Transverse colon (tissue), 4 donors: ENCODE measurements around the gene TRAPPC3L. TPM values are rescaled to one million over a fixed set of nuclear protein-coding genes. Genes with fewer than 3 reads are reported as not detected.
A peak's percentile ranks its signal among the peaks of the same experiment; 100 is the strongest.

Experiments
- DNase-seq: peaks from one replicate; pipeline ENCODE4 v3.0.0-alpha.2; 2019
- H3K27ac ChIP-seq, 4 donors: fragments of 200-600 bp; sonication (generic); 2 replicates each; pipeline ENCODE4 v1.5.1; 2016 to 2018; ENCODE audit warnings: inconsistent platforms in 4 of 4
- H3K27me3 ChIP-seq: fragments of 200-600 bp; sonication (generic); 2 replicates; pipeline ENCODE4 v1.5.1; 2017; ENCODE audit warnings: inconsistent platforms
- H3K36me3 ChIP-seq, 4 donors: fragments of 200-600 bp; sonication (generic); 2 replicates each; pipeline ENCODE4 v1.5.1; 2017 to 2019; ENCODE audit warnings: inconsistent platforms in 4 of 4
- H3K4me1 ChIP-seq, 4 donors: fragments of 200-600 bp; sonication (generic); 2 replicates each; pipeline ENCODE4 v1.5.1; 2017 to 2020; ENCODE audit warnings: inconsistent platforms in 4 of 4
- H3K4me3 ChIP-seq, 4 donors: fragments of 200-600 bp; sonication (generic); 1 replicate in 1 of 4; 2 replicates in 3 of 4; pipeline versions ENCODE4 v1.5.1 to v1.6.1; 2017 to 2019; ENCODE audit warnings: inconsistent platforms in 4 of 4
- H3K9me3 ChIP-seq, 2 donors: fragments of 200-600 bp; sonication (generic); 2 replicates each; pipeline ENCODE4 v1.5.1; 2017 to 2019; ENCODE audit warnings: inconsistent platforms in 2 of 2
- EP300 ChIP-seq: sonication (generic); formaldehyde crosslinking; IDR thresholded peaks from one replicate; pipeline ENCODE4 v1.6.1; 2017; ENCODE audit warnings: antibody characterized with exemption, low read depth
- POLR2A ChIP-seq: fragments of 450-650 bp; IDR thresholded peaks from one replicate; pipeline ENCODE4 v1.6.1; 2016; ENCODE audit warnings: antibody characterized with exemption, mild to moderate bottlenecking, moderate library complexity
- POLR2AphosphoS5 ChIP-seq, 3 donors: sonication (generic); formaldehyde crosslinking; IDR thresholded peaks; one replicate each; pipeline ENCODE4 v1.6.1; 2016; ENCODE audit warnings: antibody characterized with exemption in 3 of 3
- WGBS, 2 donors: methylation state at CpG; one replicate each; pipeline ENCODE4 v1.1.5; 2018; ENCODE audit warnings: low coverage in 1 of 2; 5-methylcytosine and 5-hydroxymethylcytosine counted together
- in situ Hi-C, 4 donors: fragments of 200-750 bp; cut with MboI; loops; one replicate each; pipeline versions ENCODE4 v1.15.0 to v1.15.1; 2017; ENCODE audit warnings: low sequenced_read_pairs in 3 of 4, low pct_ligation_motif_present in 1 of 4, low pct_unique_long_range_greater_than_20kb in 1 of 4
- intact Hi-C: fragments of 100-400 bp; cut with DNase I; formaldehyde crosslinking; loops from one replicate; pipeline ENCODE4 v1.15.1; 2023; ENCODE audit warnings: low total_unique reads
- total RNA-seq, 4 donors: library from RNA; depleted of rRNA; stranded (reverse); fragments of >200 nt; gene quantifications; one replicate each; pipeline ENCODE4 v1.1.0, GENCODE V29; 2016
- TF ChIP-seq, protein P1 (sequence below), 5 experiments: fragments of 200-600 bp in 3 of 5; fragments of 450-650 bp in 2 of 5; sonication (generic) in 3 of 5; IDR thresholded peaks; 1 replicate in 2 of 5; 2 replicates in 3 of 5; pipeline ENCODE4 v1.5.1; 2016 to 2017; ENCODE audit warnings: antibody characterized with exemption in 5 of 5, inconsistent platforms in 3 of 5, mild to moderate bottlenecking in 2 of 5, moderate library complexity in 1 of 5

The TRAPPC3L gene
- total RNA-seq, 4 donors from 2014 or later = not detected

DNA sequence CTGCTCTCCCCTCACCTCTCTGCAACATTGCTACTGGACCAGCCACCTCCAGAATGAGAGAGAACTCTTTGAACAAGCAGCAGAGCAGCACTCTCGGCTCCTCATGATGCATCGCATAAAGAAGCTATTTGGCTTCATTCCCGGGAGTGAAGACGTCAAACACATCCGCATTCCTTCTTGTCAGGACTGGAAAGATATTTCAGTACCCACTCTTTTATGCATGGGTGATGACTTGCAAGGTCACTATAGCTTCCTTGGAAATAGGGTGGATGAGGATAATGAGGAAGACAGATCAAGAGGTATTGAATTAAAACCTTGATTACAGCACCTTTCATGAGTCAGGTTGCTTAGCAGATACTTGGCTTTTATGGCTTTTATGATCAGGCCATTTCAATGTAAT lies 12.4 kb upstream of the TRAPPC3L start:
- in situ Hi-C loops = no loop called here

DNA sequence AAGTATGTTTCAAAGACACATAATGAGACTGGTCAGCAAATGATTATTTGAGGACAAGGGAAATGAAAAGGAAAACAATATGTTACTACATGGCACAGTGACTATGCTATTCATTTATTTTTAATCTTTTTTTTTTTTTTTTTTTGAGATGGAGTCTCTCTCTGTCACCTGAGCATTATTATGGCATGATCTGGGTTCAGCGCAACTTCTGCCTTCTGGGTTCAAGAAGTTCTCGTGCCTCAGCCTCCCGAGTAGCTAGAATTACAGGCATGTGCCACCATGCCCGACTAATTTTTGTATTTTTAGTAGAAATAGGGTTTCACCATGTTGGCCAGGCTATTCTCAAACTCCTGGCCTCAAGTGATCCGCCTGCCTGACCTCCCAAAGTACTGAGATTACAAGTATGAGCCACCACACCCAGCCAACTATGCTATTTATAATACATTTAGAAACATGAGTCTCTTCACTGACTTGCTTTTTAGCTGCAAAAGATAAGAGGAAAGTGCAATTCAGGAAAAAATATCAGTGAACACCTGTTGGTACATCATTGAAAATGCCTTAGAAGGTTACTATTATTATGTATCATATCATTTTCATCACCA lies 11.4 kb upstream of the TRAPPC3L start:
- H3K27me3 ChIP-seq = peaks cover 12% of the 10 kb centered on the region
- TF ChIP-seq POLR2AphosphoS5 (IDR thresholded peaks at IDR 0.05) = no peak
- no peak for TF ChIP-seq POLR2A
- TF ChIP-seq, protein P1, sequence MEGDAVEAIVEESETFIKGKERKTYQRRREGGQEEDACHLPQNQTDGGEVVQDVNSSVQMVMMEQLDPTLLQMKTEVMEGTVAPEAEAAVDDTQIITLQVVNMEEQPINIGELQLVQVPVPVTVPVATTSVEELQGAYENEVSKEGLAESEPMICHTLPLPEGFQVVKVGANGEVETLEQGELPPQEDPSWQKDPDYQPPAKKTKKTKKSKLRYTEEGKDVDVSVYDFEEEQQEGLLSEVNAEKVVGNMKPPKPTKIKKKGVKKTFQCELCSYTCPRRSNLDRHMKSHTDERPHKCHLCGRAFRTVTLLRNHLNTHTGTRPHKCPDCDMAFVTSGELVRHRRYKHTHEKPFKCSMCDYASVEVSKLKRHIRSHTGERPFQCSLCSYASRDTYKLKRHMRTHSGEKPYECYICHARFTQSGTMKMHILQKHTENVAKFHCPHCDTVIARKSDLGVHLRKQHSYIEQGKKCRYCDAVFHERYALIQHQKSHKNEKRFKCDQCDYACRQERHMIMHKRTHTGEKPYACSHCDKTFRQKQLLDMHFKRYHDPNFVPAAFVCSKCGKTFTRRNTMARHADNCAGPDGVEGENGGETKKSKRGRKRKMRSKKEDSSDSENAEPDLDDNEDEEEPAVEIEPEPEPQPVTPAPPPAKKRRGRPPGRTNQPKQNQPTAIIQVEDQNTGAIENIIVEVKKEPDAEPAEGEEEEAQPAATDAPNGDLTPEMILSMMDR (IDR thresholded peaks at IDR 0.05) = no peak
- TF ChIP-seq EP300 = no peak
- H3K4me1 ChIP-seq = peaks cover 0 to 4% (median 0%) of the 10 kb centered on the region in 4 donors
- H3K4me3 ChIP-seq = no peak overlapping the region
- 91 to 93% methylated on average over 5 of the region's 5 CpGs for WGBS, 2 donors
- H3K27ac ChIP-seq = no peak overlapping the region
- intact Hi-C loops (no loop called here), in situ Hi-C loops (no loop called here)
- no peaks in the 10 kb centered on the region for H3K36me3 ChIP-seq
- DNase-seq = no peak
- no peaks in the 10 kb centered on the region for H3K9me3 ChIP-seq

More for the DNA sequence above, 12.4 kb upstream of the TRAPPC3L start:
- DNase-seq = no peak
- TF ChIP-seq POLR2A (no peak), EP300 (no peak), POLR2AphosphoS5 (IDR thresholded peaks at IDR 0.05) (peak in 2 of 3 donors; percentile 22 to 27)
- TF ChIP-seq, protein P1 (IDR thresholded peaks at IDR 0.05) = no peak
- H3K9me3 ChIP-seq = no peaks in the 10 kb centered on the region
- no peak overlapping the region for H3K27ac ChIP-seq
- no peak overlapping the region for H3K4me3 ChIP-seq
- intact Hi-C loops = no loop called here
- H3K27me3 ChIP-seq = peaks cover 5% of the 10 kb centered on the region
- 37% methylated on average over 5 of the region's 5 CpGs; no CpG with 5 or more reads in 1 of the 2 donors for WGBS, 2 donors
- H3K4me1 ChIP-seq = peaks cover 0 to 4% (median 0%) of the 10 kb centered on the region in 4 donors
- H3K36me3 ChIP-seq = no peaks in the 10 kb centered on the region

DNA sequence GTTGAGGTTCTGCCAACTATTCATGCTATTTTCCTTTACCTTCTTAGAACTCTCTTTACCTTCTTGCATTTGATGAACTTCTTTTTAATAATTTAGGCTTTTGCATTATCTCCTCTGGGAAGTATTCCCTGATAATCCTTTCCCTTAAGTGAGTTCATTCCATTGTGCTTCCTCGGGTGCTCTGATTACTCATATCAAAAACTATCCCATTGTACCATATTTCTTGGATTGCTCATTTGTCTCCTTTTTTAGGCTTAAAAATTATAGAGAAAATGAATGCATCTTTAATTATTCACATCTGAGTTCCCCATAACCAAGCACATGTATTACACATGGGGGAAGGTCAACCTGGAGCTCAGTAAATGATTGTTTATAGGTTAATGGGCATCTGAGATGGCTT lies 10.6 kb upstream of the TRAPPC3L start:
- H3K27me3 ChIP-seq = peaks cover 20% of the 10 kb centered on the region
- H3K27ac ChIP-seq = no peak overlapping the region
- in situ Hi-C loops (no loop called here), intact Hi-C loops (no loop called here)
- no peaks in the 10 kb centered on the region for H3K36me3 ChIP-seq
- TF ChIP-seq POLR2A (no peak), EP300 (no peak), POLR2AphosphoS5 (IDR thresholded peaks at IDR 0.05) (no peak)
- TF ChIP-seq, protein P1 (IDR thresholded peaks at IDR 0.05) = no peak
- no peaks in the 10 kb centered on the region for H3K9me3 ChIP-seq
- DNase-seq = no peak
- WGBS, 2 donors = 89 to 100% methylated on average over 1 of the region's 1 CpG
- H3K4me1 ChIP-seq = peaks cover 0 to 2% (median 0%) of the 10 kb centered on the region in 4 donors
- H3K4me3 ChIP-seq = no peak overlapping the region

DNA sequence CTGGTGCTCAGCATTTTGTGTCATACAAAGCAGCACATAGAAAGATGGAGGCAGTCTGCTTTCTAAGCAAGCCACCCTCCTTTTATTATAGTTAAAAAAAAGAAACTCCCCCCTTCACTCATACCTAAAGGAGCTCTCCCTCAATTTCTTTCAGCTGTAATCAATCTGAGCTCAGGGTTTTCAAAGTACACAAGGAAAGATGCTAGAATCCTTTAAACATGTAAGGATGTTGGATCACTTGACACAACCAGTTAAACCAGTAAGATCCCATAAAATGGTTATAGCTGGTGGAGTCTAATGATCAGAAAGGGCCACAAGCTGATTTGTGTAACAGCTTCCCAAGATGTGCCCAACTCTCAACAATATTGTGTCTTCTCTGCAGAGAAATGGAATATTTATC lies 8.0 kb upstream of the TRAPPC3L start, which contains the start of gene CALHM4:
Gene CALHM4, plus strand, starts transcription at position 301 of the 400 bp plus-strand sequence. Its CDS starts 43 bp downstream, at position 344.
- Histone ChIP-seq H3K27me3 (peaks cover 26% of the 10 kb centered on the region), H3K4me3 (no peak within 1 kb of the TSS), H3K27ac (no peak within 1 kb of the TSS), H3K36me3 (no peaks in the 10 kb centered on the region), H3K4me1 (no peaks in the 10 kb centered on the region), H3K9me3 (no peaks in the 10 kb centered on the region)
- no peak for TF ChIP-seq POLR2A
- no peak for TF ChIP-seq EP300
- TF ChIP-seq POLR2AphosphoS5 (IDR thresholded peaks at IDR 0.05) = no peak
- TF ChIP-seq, protein P1 (IDR thresholded peaks at IDR 0.05) = no peak
- intact Hi-C loops (no loop called here), in situ Hi-C loops (no loop called here)
- DNase-seq = no peak
